ENCODE results near the gene RABGAP1L. TPM values are rescaled to one million over a fixed set of nuclear protein-coding genes. Genes with fewer than 3 reads are reported as not detected.

Gene RABGAP1L
- total RNA-seq, 1 experiment from 2014 or later: 76.9 TPM

DNA sequence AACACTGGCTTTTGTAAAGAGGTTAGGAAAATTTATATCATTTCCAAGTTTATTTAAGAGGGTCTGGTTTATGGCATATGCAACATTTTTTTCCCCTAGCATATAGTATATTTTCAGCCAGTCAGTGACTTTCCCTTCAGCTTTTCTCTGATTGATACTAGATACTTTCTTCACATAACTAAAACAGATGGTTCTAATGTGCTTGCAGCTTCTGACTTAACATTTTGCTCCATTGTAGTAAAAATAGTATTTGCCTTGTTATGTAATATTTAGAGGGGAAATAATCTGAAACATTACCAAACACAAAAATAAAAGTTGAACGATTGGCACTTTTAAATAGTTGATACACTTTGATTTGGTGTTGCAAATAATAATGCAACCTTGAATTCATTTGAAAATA lies 480.1 kb downstream of the RABGAP1L start (continued):
- no peak for TF ChIP-seq HMGA2 (CRISPR knock-in tag; IDR thresholded peaks at IDR 0.05)
- TF ChIP-seq MXD4 (CRISPR knock-in tag; IDR thresholded peaks at IDR 0.05; ENCODE audit: borderline replicate concordance): no peak
- TF ChIP-seq, protein P1, sequence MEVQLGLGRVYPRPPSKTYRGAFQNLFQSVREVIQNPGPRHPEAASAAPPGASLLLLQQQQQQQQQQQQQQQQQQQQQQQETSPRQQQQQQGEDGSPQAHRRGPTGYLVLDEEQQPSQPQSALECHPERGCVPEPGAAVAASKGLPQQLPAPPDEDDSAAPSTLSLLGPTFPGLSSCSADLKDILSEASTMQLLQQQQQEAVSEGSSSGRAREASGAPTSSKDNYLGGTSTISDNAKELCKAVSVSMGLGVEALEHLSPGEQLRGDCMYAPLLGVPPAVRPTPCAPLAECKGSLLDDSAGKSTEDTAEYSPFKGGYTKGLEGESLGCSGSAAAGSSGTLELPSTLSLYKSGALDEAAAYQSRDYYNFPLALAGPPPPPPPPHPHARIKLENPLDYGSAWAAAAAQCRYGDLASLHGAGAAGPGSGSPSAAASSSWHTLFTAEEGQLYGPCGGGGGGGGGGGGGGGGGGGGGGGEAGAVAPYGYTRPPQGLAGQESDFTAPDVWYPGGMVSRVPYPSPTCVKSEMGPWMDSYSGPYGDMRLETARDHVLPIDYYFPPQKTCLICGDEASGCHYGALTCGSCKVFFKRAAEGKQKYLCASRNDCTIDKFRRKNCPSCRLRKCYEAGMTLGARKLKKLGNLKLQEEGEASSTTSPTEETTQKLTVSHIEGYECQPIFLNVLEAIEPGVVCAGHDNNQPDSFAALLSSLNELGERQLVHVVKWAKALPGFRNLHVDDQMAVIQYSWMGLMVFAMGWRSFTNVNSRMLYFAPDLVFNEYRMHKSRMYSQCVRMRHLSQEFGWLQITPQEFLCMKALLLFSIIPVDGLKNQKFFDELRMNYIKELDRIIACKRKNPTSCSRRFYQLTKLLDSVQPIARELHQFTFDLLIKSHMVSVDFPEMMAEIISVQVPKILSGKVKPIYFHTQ (CRISPR knock-in tag; IDR thresholded peaks at IDR 0.05): no peak
- no peak for TF ChIP-seq ZNF232 (CRISPR knock-in tag; IDR thresholded peaks at IDR 0.05)
- no peak for TF ChIP-seq SP1 (CRISPR knock-in tag; conservative IDR thresholded peaks at IDR 0.05)
- TF ChIP-seq, protein P2, sequence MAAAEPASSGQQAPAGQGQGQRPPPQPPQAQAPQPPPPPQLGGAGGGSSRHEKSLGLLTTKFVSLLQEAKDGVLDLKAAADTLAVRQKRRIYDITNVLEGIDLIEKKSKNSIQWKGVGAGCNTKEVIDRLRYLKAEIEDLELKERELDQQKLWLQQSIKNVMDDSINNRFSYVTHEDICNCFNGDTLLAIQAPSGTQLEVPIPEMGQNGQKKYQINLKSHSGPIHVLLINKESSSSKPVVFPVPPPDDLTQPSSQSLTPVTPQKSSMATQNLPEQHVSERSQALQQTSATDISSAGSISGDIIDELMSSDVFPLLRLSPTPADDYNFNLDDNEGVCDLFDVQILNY (CRISPR knock-in tag; IDR thresholded peaks at IDR 0.05): no peak
- TF ChIP-seq, protein P3, sequence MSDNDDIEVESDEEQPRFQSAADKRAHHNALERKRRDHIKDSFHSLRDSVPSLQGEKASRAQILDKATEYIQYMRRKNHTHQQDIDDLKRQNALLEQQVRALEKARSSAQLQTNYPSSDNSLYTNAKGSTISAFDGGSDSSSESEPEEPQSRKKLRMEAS (CRISPR knock-in tag; IDR thresholded peaks at IDR 0.05): no peak
- no peak for TF ChIP-seq CREM (CRISPR knock-in tag; IDR thresholded peaks at IDR 0.05)
- TF ChIP-seq ZNF219 (CRISPR knock-in tag; IDR thresholded peaks at IDR 0.05; ENCODE audit: borderline replicate concordance): no peak
- no peak for TF ChIP-seq TP53 (CRISPR knock-in tag; IDR thresholded peaks at IDR 0.05)

DNA sequence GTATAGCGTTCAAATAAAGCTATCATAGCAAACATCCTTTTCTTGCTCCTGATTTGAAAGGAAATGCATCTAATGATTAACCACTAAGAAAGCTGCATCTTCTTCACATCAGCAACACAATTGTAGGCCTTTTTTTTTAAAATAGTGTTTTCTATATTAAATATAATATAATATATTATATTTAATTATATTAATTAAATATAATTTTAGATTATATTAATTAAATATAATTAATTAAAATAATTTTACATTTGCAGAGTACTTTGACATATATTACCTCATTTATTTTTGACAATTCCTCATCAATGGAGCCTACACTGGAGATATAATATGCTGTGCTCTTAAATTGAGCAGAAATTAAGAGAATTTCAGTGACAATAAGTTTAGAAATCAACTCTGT lies 481.5 kb downstream of the RABGAP1L start:
- DNase-seq (ENCODE audit: low spot score): no peak
- no peak for ATAC-seq
- ChIA-PET POLR2A (no interaction called here), CTCF (no interaction called here)
- Mint-ChIP-seq H3K27me3 (ENCODE audit: low read depth) (no peaks in the 10 kb centered on the region), H3K27ac (no peak overlapping the region), H3K9me3 (no peaks in the 10 kb centered on the region), H3K4me1 (no peaks in the 10 kb centered on the region), H3K36me3 (no peaks in the 10 kb centered on the region), H3K4me3 (no peak overlapping the region)
- TF ChIP-seq GABPB1 (CRISPR knock-in tag; IDR thresholded peaks at IDR 0.05) (no peak), ESRRA (CRISPR knock-in tag; IDR thresholded peaks at IDR 0.05; ENCODE audit: borderline replicate concordance) (no peak), HMGA2 (CRISPR knock-in tag; IDR thresholded peaks at IDR 0.05) (peak; percentile 92)
- TF ChIP-seq, protein P4, sequence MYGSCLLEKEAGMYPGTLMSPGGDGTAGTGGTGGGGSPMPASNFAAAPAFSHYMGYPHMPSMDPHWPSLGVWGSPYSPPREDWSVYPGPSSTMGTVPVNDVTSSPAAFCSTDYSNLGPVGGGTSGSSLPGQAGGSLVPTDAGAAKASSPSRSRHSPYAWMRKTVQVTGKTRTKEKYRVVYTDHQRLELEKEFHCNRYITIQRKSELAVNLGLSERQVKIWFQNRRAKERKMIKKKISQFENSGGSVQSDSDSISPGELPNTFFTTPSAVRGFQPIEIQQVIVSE (CRISPR knock-in tag; IDR thresholded peaks at IDR 0.05; ENCODE audit: borderline replicate concordance): no peak

DNA sequence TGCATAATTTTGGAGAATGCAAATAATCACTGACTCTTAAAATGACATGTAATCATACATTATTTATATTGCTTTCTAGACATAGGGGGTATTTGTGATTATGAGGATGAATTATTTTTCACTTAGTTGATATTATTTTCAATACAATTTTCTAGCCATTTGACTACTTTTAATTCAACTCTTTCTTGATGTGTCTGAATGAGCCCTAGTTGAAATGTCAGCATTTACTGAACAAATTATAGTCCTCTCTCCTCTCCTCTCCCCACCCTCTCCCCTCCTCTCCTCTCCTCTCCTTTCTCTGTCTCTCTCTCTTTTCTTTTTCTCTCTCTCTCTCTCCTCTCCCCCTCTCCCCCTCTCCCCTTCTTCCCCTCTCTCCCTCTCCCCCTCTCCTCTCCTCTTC lies 483.1 kb downstream of the RABGAP1L start:
- Mint-ChIP-seq H3K4me3 (no peak overlapping the region), H3K36me3 (no peaks in the 10 kb centered on the region), H3K27ac (no peak overlapping the region), H3K9me3 (no peaks in the 10 kb centered on the region), H3K27me3 (ENCODE audit: low read depth) (no peaks in the 10 kb centered on the region), H3K4me1 (no peaks in the 10 kb centered on the region)
- CTCF ChIA-PET: no interaction called here
- DNase-seq (ENCODE audit: low spot score) (no peak), ATAC-seq (no peak)
- POLR2A ChIA-PET: no interaction called here
- TF ChIP-seq JUN (CRISPR knock-in tag; IDR thresholded peaks at IDR 0.05) (no peak), MYBL2 (CRISPR knock-in tag; IDR thresholded peaks at IDR 0.05) (no peak), SP1 (CRISPR knock-in tag; conservative IDR thresholded peaks at IDR 0.05) (no peak), CBFB (CRISPR knock-in tag; IDR thresholded peaks at IDR 0.05; ENCODE audit: low read depth) (no peak), ZNF121 (CRISPR knock-in tag; IDR thresholded peaks at IDR 0.05) (no peak), OVOL2 (CRISPR knock-in tag; IDR thresholded peaks at IDR 0.05; ENCODE audit: borderline replicate concordance) (no peak), NR1H2 (CRISPR knock-in tag; IDR thresholded peaks at IDR 0.05) (no peak), TCF7 (CRISPR knock-in tag; IDR thresholded peaks at IDR 0.05; ENCODE audit: low read depth) (no peak), HMGA2 (CRISPR knock-in tag; IDR thresholded peaks at IDR 0.05) (no peak), ZNF671 (CRISPR knock-in tag; IDR thresholded peaks at IDR 0.05) (no peak)
- TF ChIP-seq, protein P5, sequence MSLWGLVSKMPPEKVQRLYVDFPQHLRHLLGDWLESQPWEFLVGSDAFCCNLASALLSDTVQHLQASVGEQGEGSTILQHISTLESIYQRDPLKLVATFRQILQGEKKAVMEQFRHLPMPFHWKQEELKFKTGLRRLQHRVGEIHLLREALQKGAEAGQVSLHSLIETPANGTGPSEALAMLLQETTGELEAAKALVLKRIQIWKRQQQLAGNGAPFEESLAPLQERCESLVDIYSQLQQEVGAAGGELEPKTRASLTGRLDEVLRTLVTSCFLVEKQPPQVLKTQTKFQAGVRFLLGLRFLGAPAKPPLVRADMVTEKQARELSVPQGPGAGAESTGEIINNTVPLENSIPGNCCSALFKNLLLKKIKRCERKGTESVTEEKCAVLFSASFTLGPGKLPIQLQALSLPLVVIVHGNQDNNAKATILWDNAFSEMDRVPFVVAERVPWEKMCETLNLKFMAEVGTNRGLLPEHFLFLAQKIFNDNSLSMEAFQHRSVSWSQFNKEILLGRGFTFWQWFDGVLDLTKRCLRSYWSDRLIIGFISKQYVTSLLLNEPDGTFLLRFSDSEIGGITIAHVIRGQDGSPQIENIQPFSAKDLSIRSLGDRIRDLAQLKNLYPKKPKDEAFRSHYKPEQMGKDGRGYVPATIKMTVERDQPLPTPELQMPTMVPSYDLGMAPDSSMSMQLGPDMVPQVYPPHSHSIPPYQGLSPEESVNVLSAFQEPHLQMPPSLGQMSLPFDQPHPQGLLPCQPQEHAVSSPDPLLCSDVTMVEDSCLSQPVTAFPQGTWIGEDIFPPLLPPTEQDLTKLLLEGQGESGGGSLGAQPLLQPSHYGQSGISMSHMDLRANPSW (CRISPR knock-in tag; conservative IDR thresholded peaks at IDR 0.05; ENCODE audit: low read depth): no peak
- TF ChIP-seq, protein P6, sequence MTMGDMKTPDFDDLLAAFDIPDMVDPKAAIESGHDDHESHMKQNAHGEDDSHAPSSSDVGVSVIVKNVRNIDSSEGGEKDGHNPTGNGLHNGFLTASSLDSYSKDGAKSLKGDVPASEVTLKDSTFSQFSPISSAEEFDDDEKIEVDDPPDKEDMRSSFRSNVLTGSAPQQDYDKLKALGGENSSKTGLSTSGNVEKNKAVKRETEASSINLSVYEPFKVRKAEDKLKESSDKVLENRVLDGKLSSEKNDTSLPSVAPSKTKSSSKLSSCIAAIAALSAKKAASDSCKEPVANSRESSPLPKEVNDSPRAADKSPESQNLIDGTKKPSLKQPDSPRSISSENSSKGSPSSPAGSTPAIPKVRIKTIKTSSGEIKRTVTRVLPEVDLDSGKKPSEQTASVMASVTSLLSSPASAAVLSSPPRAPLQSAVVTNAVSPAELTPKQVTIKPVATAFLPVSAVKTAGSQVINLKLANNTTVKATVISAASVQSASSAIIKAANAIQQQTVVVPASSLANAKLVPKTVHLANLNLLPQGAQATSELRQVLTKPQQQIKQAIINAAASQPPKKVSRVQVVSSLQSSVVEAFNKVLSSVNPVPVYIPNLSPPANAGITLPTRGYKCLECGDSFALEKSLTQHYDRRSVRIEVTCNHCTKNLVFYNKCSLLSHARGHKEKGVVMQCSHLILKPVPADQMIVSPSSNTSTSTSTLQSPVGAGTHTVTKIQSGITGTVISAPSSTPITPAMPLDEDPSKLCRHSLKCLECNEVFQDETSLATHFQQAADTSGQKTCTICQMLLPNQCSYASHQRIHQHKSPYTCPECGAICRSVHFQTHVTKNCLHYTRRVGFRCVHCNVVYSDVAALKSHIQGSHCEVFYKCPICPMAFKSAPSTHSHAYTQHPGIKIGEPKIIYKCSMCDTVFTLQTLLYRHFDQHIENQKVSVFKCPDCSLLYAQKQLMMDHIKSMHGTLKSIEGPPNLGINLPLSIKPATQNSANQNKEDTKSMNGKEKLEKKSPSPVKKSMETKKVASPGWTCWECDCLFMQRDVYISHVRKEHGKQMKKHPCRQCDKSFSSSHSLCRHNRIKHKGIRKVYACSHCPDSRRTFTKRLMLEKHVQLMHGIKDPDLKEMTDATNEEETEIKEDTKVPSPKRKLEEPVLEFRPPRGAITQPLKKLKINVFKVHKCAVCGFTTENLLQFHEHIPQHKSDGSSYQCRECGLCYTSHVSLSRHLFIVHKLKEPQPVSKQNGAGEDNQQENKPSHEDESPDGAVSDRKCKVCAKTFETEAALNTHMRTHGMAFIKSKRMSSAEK (CRISPR knock-in tag; IDR thresholded peaks at IDR 0.05; ENCODE audit: borderline replicate concordance): no peak
